C4-2B (cell line): ENCODE data around the gene GTF3C5.

Experiments used
- H3K27ac ChIP-seq: fragments of 450-650 bp; 2 replicates; pipeline ENCODE4 v1.5.1; 2017
- CTCF ChIP-seq: fragments of 450-650 bp; conservative IDR thresholded peaks from 2 replicates; pipeline ENCODE4 v1.5.1; 2017; ENCODE audit warnings: mild to moderate bottlenecking
- ZFX ChIP-seq: fragments of 450-650 bp; IDR thresholded peaks from 2 replicates; pipeline ENCODE4 v1.6.1; 2017

The GTF3C5 gene

GRCh38 chr9:133030317-133031129 lies at the start of gene GTF3C5:
Gene GTF3C5 (plus strand): TSS chr9:133030997. CDS start chr9:133031012, 15 bp downstream.
- TF ChIP-seq ZFX (peak; percentile 49; the same call in 1 of the 2 replicates), CTCF (no peak)
- H3K27ac ChIP-seq: peak within 1 kb of the TSS; percentile 77

- no peak for TF ChIP-seq CTCF
- no peak for TF ChIP-seq ZFX
- H3K27ac ChIP-seq: no peak overlapping the region
These were observed 48.3 kb upstream of the GTF3C5 start for GRCh38 chr9:132982458-132982857.

- no peak overlapping the region for H3K27ac ChIP-seq
- no peak for TF ChIP-seq CTCF
- TF ChIP-seq ZFX: no peak
These were observed 47.2 kb upstream of the GTF3C5 start for GRCh38 chr9:132983491-132984201.

GRCh38 chr9:132984202-132985070 lies 46.4 kb upstream of the GTF3C5 start:
- no peak for TF ChIP-seq CTCF
- TF ChIP-seq ZFX: no peak

GRCh38 chr9:132985071-132985350 lies 45.8 kb upstream of the GTF3C5 start:
- TF ChIP-seq ZFX: no peak
- no peak for TF ChIP-seq CTCF

More at GRCh38 chr9:132984202-132985070, 46.4 kb upstream of the GTF3C5 start:
- no peak overlapping the region for H3K27ac ChIP-seq

GRCh38 chr9:132985489-132985888 lies 45.3 kb upstream of the GTF3C5 start:
- TF ChIP-seq ZFX (no peak), CTCF (no peak)
- no peak overlapping the region for H3K27ac ChIP-seq

More at GRCh38 chr9:132985071-132985350, 45.8 kb upstream of the GTF3C5 start:
- no peak overlapping the region for H3K27ac ChIP-seq
